Measurements from ENCODE around the gene WFIKKN2.

GRCh38 chr17:50832267-50832863 lies 3.0 kb upstream of the WFIKKN2 start:
- TF ChIP-seq FOXP2 (optimal IDR thresholded peaks at IDR 0.05; ENCODE audit: borderline replicate concordance, extremely low read depth, extremely low read length, insufficient read depth) (no peak), POLR2AphosphoS5 (IDR thresholded peaks at IDR 0.05; ENCODE audit: low read depth, low read length) (no peak), TAF1 (IDR thresholded peaks at IDR 0.05; ENCODE audit: borderline replicate concordance, insufficient read depth, low read length) (no peak)
